ENCODE measurements around the gene ATP11C. TPM values are rescaled to one million over a fixed set of nuclear protein-coding genes. Genes with fewer than 3 reads are reported as not detected.

The ATP11C gene
- total RNA-seq, 1 donor from 2014 or later: 3.2 TPM

DNA sequence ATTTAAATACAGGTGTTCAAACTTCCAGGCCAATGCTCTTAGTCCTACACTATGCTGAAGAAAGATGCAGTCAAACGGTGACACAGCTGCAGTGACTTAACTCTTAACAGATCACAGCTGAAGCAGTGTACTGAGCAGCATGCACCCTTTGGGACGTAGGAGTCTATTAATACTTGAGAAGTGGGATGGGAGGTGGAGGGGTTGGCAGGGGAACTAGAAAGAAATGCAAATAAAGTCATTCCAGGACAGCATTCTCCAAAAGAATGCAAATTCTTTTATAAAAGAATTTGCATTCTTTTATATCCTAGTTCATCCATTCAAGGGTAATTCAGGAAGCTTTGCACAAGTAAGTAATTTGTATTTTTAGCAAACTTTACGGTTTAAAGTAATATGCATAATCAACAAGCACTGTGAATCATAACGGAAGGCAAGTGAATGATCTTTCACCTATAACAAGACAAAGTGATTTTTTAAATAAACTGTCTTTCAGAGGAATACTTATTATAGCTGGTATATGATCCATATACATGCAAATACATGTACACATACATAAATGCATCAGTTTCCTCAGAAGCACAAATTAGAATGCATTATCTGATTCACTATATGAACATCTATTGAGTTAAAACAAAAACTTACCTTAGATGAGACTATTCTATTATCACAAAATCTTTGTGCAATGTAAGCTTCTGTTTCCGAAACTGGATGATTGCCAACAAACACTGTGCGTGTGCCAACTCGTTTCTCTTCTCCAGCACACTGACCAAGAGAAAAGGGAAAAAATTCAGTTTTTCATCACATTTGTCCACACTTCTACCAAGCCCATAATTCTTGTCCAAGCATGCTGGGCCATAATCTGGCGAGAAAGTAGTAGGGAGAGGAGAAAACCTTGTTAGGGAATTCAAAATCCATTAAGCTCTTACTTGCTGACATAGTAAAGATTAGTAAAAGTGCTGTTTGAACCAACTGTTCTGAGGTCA, 106.5 kb downstream of the ATP11C start:
- no peak for ATAC-seq
- intact Hi-C loops (cut with micrococcal nuclease): no loop called here

DNA sequence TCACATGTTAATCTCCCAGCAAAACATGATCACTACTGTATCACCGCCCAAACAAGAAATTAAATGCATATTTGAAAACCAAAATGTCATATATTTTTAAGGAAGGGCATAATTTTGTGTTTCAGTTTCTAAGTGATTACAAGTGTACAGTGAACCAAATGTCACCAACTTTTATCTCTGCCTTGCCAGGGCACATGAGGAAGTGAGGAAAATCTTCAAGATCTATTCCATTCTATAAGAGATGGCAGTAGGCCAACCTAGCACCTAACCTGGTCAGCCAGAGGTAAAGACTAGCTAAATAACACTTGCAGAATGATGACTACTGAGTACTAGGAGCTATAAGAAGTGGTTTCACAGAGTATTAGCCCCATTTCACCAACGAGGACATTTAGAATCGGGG, 107.2 kb downstream of the ATP11C start:
- ATAC-seq: no peak
- intact Hi-C loops (cut with micrococcal nuclease): no loop called here
- DNase-seq: no peak

More for the DNA sequence above, 106.5 kb downstream of the ATP11C start:
- DNase-seq: no peak

DNA sequence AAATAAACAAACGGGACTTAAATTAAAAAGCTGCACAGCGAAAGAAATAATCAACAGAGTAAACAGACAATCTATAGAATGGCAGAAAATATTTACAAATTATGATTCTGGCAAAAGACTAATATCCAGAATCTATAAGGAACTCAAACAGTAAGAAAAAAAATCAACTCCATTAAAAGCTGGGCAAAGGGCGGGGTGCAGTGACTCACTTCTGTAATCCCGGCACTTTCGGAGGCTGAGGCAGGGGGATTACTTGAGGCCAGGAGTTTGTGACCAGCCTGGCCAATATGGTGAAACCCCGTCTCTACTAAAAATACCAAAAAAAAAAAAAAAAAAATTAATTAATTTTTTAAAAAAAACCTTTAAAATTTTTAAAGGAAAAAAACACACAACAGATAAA, 109.0 kb downstream of the ATP11C start:
- no peak for ATAC-seq
- intact Hi-C loops (cut with micrococcal nuclease): no loop called here
- DNase-seq: no peak

DNA sequence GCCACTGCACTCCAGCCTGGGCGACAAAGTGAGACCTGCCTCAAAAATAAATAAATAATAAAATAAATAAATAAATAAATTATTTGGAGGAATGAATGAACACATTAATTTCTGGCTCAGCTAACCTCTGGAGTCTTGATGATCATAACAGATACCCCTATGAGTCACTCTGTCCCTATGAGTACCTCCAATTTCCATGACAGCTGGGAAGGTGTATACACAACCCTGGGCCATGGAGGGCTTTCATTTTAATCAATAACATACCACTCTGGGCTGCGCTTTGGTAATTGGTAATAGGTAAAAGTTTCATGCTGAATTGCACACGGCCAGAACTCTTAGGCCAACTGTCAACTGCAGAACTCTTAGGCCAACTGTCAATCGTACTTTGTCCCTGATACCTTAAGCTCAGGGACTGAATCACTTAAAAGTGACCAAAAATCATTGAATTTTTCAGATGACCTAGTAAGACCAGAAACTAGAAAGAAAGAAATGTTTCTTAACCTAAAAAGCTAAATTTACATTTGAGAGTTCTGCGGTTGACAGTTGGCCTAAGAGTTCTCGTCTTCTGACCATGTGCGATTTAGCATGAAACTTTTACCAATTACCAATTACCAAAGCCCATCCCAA, 112.4 kb downstream of the ATP11C start:
- ATAC-seq (no peak), DNase-seq (no peak)
- intact Hi-C loops (cut with micrococcal nuclease): no loop called here

DNA sequence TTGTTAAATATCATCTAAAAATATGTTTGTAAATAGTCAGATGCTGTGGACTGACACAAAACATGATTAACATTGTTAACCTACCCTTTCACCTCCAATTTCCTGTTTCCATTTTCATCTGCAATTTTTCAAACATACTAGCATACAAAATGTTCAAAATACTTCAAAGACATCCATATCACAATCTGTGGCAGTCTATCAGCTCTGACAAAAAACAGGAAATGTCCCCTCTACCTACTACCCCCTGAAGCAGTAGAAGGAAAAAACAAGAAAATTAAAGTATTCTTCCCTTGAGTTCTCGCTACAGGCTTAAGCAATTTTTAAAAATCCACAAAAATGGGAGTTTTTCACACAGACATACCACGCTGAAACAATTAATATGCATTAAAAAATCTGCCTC, 116.6 kb downstream of the ATP11C start:
- ATAC-seq (no peak), DNase-seq (no peak)
- intact Hi-C loops (cut with micrococcal nuclease): no loop called here

DNA sequence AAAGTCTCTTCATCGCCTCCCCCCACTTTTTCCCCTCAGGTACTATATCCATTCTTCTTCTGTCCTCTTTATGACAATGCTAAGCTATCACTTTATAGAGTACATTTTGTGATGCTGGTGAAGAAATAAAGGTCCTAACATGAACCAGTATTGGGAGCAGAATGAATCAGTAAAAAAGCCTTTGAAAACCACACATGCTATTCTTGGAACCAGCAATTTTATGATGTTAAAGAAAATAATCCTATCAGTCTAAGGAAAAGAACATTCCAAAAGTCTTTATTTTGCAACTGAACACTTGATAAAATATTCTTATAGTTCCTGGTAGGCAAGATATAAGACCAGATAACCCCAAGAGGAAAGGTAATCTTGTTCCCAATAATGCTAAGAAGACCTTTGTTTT, 117.1 kb downstream of the ATP11C start:
- intact Hi-C loops (cut with micrococcal nuclease): no loop called here
- ATAC-seq: no peak
- DNase-seq: no peak

DNA sequence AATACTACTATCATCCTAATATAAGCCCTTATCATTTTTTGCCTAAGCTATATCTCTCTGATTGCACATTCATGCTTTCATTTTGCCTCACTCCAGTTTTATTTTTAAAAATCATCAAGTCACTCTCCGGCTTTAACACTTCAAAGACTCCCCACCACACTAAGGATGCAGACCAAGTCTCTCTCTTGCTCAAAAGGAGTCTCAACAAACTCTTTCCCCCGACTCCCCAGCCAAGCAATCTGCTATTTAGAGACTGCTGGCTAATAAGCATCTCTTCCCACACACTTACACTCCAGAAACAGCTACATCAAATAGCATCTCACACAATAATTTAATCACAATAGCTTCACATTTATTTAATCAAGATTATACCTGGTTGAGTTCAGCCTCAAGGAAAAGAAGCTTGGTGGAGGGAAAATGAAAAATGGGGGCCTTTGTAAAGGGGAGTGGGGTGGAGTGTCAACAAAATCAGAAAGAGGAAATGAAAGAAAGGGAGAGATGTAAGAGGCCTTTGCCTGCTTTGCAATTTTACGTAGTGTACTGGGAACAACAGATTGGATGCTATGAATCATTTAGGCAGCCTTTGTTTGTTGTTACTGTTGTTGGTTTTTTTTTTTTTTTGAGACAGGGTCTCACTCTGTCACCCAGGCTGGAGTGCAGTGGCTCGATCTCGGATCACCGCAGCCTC, 120.8 kb downstream of the ATP11C start:
- no peak for DNase-seq
- no peak for ATAC-seq
- intact Hi-C loops (cut with micrococcal nuclease): no loop called here

DNA sequence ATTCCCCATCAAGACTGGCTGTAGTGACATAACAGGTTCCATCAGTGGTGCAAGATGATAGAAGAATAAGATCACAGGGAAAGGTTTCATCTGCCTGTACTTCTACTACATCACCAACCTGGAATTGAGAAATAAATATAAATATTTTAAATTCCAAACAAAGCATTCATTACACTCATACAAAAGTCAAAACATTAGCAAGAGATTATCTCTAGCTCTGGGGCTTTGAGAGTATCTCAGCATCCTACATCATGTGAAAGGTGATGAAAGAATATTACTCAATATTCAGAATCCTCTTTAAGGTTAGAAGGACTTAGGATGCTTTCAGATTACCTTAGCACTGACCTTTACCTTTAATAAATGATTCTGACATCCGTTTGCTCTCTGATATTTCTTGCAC, 128.4 kb downstream of the ATP11C start:
- intact Hi-C loops (cut with micrococcal nuclease): no loop called here

DNA sequence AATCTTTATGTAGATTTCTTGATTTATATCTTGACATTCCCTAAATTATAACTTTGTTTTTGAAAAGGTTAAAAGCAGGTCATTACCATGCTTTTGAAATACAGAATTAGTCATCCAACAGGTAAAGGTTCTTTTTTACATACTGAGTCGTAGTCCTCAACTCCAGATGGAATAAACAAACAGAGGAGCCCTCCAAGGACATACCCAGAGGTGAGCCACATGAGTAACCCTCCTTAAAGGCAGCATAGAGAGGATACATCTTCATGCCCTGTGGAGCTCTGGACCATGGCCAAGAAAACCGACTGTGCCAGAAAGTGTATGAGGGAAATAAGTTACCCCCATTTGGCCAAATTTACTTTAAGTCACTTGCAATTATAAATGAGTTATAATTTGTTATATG, 129.6 kb downstream of the ATP11C start:
- ATAC-seq (no peak), DNase-seq (no peak)
- intact Hi-C loops (cut with micrococcal nuclease): no loop called here

More for the DNA sequence above, 128.4 kb downstream of the ATP11C start:
- ATAC-seq (no peak), DNase-seq (no peak)

DNA sequence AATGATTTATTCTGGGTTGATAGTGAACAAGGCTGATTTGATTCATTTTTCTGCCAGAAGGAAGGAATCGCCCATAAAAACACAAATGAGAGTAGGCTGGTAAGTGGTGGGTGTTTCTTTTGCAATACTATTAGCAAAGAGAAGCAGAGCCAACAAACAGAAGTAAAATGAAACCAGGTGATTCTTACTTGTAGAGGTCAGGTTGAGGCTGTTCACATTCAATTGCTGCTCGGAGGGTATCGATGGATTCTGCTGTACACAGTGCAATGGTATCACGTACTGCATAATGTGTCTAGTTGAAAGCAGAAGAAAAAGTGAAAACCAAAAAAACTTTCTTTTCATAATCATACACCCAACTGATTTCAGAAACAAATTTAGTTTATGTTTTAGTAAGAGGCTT, 130.8 kb downstream of the ATP11C start:
- DNase-seq (no peak), ATAC-seq (no peak)
- intact Hi-C loops (cut with micrococcal nuclease): no loop called here

DNA sequence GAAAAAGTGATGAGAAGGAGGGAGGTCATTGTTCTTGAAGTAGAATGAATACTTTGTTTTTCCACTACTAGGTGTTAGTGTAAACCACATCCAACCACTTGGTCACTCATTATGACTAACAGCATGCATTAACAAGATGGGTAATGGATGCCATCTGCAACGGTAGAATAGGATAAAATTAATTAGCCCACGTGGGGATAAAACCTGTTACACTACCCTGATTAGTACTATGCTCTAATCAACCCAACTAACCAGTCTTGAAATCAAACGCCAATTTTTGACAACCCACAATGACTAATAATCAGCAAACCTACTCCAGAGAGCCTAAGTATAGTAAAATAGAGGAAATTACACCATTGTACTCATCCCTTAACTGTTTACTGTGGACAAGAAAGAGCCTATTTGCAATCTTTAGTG, 131.4 kb downstream of the ATP11C start:
- no peak for ATAC-seq
- no peak for DNase-seq
- intact Hi-C loops (cut with micrococcal nuclease): no loop called here

DNA sequence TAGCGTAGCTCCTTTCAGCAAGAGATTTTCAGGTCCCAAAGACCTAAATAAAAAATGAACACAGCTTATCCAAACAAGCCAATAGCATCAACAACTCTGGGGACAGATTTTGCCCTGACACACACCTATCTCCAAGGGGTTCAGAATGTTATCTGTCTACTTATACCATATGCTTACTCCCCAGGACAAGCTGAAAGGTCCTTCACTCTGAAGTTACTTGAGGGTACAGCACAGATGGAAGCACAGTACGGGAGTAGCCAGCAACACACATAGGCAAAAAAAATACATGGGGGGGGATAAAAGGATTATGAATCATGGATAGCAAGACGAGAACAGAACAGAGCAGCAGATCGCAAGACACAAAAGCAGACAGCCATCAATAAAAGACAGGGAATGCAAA, 134.2 kb downstream of the ATP11C start:
- DNase-seq (no peak), ATAC-seq (no peak)
- intact Hi-C loops (cut with micrococcal nuclease): no loop called here

DNA sequence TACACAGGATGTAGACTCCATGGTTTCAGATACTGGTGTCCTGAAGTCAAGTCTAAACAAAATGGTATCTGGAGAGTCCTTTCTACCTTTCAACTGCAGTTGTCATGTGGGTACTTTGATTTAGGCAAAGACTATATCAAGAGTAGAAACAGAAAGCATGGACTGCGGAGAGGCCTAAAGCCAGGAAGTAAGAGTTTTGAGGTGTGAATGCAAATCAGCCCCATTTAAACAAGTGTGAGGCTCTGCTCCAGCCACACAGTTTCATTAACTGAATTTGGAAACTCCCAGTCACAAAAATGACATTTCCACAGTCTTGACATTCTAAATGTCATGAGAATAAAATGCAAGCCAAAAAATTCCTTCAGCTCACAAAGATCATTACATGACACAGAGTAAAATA, 137.7 kb downstream of the ATP11C start:
- intact Hi-C loops (cut with micrococcal nuclease): no loop called here
- ATAC-seq: no peak

DNA sequence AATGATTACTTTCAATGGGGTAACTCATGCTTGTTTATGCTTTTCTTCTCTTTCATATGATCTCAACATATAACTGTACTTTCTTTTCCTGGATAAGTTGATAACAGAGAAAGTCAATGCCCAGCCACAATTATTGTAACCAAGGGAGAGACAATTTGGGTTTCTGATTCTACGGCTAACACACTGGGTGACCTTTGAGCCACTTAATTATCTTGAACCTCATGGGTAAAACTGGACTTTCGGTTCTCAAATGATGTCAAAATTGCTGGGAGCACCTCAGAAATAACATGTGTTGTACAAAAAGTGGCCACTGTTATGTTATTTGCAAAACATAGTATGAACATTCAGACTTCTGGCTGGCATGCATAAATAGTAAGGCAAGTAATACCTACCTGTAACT, 145.3 kb downstream of the ATP11C start:
- DNase-seq (no peak), ATAC-seq (no peak)
- intact Hi-C loops (cut with micrococcal nuclease): no loop called here

More for the DNA sequence above, 137.7 kb downstream of the ATP11C start:
- DNase-seq: no peak

DNA sequence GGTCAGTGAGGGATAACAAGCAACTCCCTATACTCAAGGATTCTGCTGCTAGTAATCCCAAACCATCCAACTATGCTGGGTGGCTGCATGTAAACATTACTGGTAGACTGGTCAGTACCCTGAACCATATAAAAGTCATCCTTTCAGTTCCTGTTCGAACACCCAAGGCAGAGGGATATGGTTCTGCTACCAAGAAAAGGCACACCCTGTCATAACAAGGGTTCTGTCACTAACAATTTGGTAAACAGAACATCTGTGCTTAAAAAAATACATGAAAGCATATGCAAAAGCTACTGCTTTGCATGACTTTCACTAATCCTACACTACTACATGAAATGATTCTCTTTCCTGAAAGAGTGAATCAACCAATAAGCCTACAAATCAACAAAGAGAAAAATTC, 148.0 kb downstream of the ATP11C start:
- DNase-seq (no peak), ATAC-seq (no peak)
- intact Hi-C loops (cut with micrococcal nuclease): no loop called here

DNA sequence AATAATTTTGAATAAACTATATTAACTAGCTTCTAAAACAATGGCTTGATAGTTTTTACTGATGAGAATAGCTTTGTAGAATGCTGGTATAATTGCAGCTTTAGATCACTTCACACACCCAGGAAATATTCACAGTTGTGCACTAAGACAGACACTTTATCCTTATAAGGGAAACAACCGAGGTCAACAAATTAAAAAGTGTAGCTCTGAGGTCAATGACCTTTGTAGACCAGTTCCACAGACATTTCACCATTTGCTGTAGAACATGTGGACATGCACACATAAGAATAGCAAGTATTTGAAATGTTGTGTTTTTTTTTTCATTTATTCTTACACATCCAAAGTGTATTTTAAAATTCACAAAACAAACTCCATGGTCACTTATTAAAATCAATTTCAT, 148.9 kb downstream of the ATP11C start:
- ATAC-seq (no peak), DNase-seq (no peak)
- intact Hi-C loops (cut with micrococcal nuclease): no loop called here

DNA sequence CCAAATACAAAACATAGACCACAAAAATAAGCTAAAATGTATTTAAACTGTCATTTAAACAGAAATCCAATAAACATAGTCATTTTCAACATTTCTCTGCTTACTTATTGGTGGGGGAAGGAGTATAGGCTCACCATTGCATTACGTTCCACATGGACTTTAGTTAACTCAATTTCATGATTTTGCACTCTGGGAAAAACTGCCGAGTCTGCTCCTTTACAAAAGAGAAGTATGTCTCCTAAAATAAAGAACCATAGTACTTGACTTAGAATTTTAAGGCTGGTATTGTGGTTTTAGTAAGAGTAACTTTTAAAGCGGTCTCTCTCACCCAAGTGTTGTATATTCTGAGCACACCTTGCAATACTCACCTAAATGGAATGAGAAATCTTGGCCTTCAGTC, 149.8 kb downstream of the ATP11C start:
- ATAC-seq: no peak
- no peak for DNase-seq
- intact Hi-C loops (cut with micrococcal nuclease): no loop called here

DNA sequence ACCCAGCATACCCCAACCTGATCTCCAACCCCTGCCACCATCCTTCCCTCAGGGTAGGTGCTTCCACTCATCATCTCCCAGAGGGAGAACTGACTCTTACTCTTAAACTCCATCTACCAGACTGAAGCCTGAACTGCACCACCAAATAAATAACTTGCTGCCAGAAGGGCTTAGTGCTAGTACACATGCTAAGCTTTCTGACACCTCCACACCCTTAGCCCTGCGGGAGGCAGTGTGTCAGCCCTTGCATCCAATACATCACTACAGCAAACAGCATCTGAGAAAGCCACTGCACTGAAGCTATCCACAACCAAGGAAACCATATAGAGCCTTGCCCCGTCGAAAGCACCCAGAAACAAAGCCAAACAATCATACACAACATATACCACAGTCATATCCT, 156.3 kb downstream of the ATP11C start:
- no peak for ATAC-seq
- intact Hi-C loops (cut with micrococcal nuclease): no loop called here
- DNase-seq: no peak

DNA sequence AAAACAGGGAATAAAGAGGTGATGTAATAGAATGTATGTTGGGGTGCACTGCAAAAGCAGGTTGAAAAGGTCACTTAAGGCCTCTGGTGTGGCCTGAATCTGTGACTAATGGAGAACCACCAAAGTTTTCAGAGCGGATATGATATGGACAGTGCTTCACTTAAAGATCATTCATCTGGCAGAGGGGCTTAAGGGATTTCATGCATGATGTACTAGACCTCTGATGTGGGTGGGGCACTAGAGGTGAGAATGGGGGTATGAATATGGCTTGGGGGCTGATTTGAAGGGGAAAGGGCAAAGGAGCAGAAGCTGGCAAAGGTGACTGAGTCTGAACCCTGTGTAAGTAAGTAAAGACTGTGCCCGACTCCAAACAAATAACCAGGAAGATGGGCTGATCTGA, 162.5 kb downstream of the ATP11C start:
- intact Hi-C loops (cut with micrococcal nuclease): no loop called here
- ATAC-seq: no peak
- no peak for DNase-seq

DNA sequence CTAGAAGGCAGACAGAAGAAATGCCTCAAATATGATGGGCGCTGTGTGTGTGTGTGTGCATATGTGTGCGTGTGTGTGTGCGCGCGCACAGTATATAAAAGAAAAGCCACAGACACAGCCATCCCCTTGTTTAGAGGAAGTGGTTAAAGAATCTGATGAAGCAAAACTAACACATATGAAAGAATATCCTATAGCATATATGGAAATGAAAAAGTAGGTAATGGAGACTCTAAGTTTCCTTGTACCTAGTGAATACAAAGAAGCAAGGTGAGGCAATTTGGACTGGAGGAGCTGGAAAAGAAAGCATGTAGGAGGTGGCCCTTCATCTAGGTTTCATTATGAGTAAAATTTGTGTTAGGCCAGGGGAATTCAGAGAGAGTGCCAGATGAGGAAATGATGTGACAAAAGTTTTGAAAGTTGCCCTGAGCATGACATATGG, 166.3 kb downstream of the ATP11C start:
- intact Hi-C loops (cut with micrococcal nuclease): no loop called here
- no peak for ATAC-seq
- DNase-seq: no peak

Measured in left ventricle myocardium superior (tissue), 1 donor.